PC-9 (cell line): Measurements from ENCODE around the gene OSBPL8. TPM values are rescaled to one million over a fixed set of nuclear protein-coding genes. Genes with fewer than 3 reads are reported as not detected.

ENCODE experiments used
- BruUV-seq: library from RNA; stranded (reverse); fragments of 400-500 nt; replicated peaks from 2 replicates; lab custom pipeline; 2021; lab: Mats Ljungman, UMichigan
- CTCF ChIA-PET: fragments of 300-600 bp; sonication (Branson Sonifier 250); formaldehyde crosslinking; loops from one replicate; lab custom pipeline; 2022; ENCODE audit warnings: antibody characterized with exemption; lab: Charles Lee
- POLR2A ChIA-PET: fragments of 300-600 bp; sonication (Branson Sonifier 250); formaldehyde crosslinking; loops from one replicate; lab custom pipeline; 2022; ENCODE audit warnings: antibody characterized with exemption; ENCODE audit not compliant: unreplicated experiment; lab: Charles Lee
- DNase-seq, 2 experiments: peaks; one replicate each; pipeline versions ENCODE4 v3.0.0 to v3.0.0-alpha.2; 2015 to 2022; ENCODE audit warnings: mixed read lengths in 1 of 2
- H2AFZ ChIP-seq: fragments of 200-600 bp; sonication (generic); 2 replicates; pipeline ENCODE4 v1.8.1; 2017; ENCODE audit warnings: antibody characterized with exemption
- H3F3A ChIP-seq: fragments of 200-600 bp; sonication (generic); 2 replicates; pipeline ENCODE4 v1.8.1; 2017; ENCODE audit warnings: antibody characterized with exemption, mild to moderate bottlenecking, low read depth; ENCODE audit not compliant: insufficient read depth
- H3K27ac ChIP-seq: fragments of 200-600 bp; sonication (generic); 2 replicates; pipeline ENCODE4 v1.6.1; 2016; ENCODE audit warnings: mixed run types
- H3K27me3 ChIP-seq: fragments of 200-600 bp; sonication (generic); 2 replicates; pipeline ENCODE4 v1.6.1; 2016; ENCODE audit warnings: low read depth, mixed run types; ENCODE audit not compliant: insufficient read depth
- H3K36me3 ChIP-seq: fragments of 200-600 bp; sonication (generic); 2 replicates; pipeline ENCODE4 v1.6.1; 2016; ENCODE audit warnings: low read depth, mixed run types
- H3K4me1 ChIP-seq: fragments of 200-600 bp; sonication (generic); replicated peaks from 2 replicates; pipeline ENCODE4 v1.6.1; 2016; ENCODE audit warnings: mixed run types; ENCODE audit not compliant: insufficient read depth
- H3K4me2 ChIP-seq: fragments of 200-600 bp; sonication (generic); 2 replicates; pipeline ENCODE4 v1.6.1; 2017; ENCODE audit warnings: mixed run types
- H3K4me3 ChIP-seq: fragments of 200-600 bp; sonication (generic); 2 replicates; pipeline ENCODE4 v1.6.1; 2016; ENCODE audit warnings: mixed run types
- H3K79me2 ChIP-seq: fragments of 200-600 bp; sonication (generic); 2 replicates; pipeline ENCODE4 v1.6.1; 2017; ENCODE audit warnings: low read depth, mixed run types
- H3K9me2 ChIP-seq: fragments of 200-600 bp; sonication (generic); 2 replicates; pipeline ENCODE4 v1.8.1; 2017; ENCODE audit warnings: mild to moderate bottlenecking; ENCODE audit not compliant: insufficient read depth
- H3K9me3 ChIP-seq: fragments of 200-600 bp; sonication (generic); 2 replicates; pipeline ENCODE4 v1.8.1; 2016; ENCODE audit warnings: low read depth; ENCODE audit not compliant: insufficient read depth
- H4K20me1 ChIP-seq: fragments of 200-600 bp; sonication (generic); 2 replicates; pipeline ENCODE4 v1.8.1; 2017; ENCODE audit not compliant: insufficient read depth
- CTCF ChIP-seq: fragments of 200-600 bp; sonication (generic); conservative IDR thresholded peaks from 2 replicates; pipeline ENCODE4 v1.6.1; 2017; ENCODE audit warnings: mixed run types, antibody characterized with exemption, mild to moderate bottlenecking, moderate library complexity
- EZH2 ChIP-seq: fragments of 200-600 bp; sonication (generic); IDR thresholded peaks from 2 replicates; pipeline ENCODE4 v1.8.0; 2017; ENCODE audit warnings: antibody characterized with exemption, low read depth
- intact Hi-C: fragments of 100-400 bp; cut with micrococcal nuclease; formaldehyde crosslinking; loops from one replicate; pipeline ENCODE4 v1.10.0; 2022; ENCODE audit not compliant: unreplicated experiment
- total RNA-seq: library from RNA; stranded (reverse); gene quantifications from 2 replicates; pipeline ENCODE4 v1.2.3, GENCODE V29; 2021

The OSBPL8 gene
- total RNA-seq, 1 experiment from 2014 or later: 53.2 TPM

- no peaks in the 10 kb centered on the region for H4K20me1 ChIP-seq
- no peaks in the 10 kb centered on the region for H3K9me3 ChIP-seq
- BruUV-seq: no TSS peak
- peaks cover 4% of the 10 kb centered on the region; the same call in 1 of the 2 replicates for H3K4me1 ChIP-seq
- no peak overlapping the region for H3K4me3 ChIP-seq
- no peaks in the 10 kb centered on the region for H3K79me2 ChIP-seq
- H2AFZ ChIP-seq: no peak overlapping the region
- H3K9me2 ChIP-seq: no peaks in the 10 kb centered on the region
- no peak overlapping the region for H3K27ac ChIP-seq
- CTCF ChIA-PET: no interaction called here
- POLR2A ChIA-PET: no interaction called here
- intact Hi-C loops: no loop called here
- H3K4me2 ChIP-seq: no peak overlapping the region
- DNase-seq: no peak
- no peaks in the 10 kb centered on the region for H3K27me3 ChIP-seq
- H3F3A ChIP-seq: peaks cover 4% of the 10 kb centered on the region; the same call in 1 of the 2 replicates
- TF ChIP-seq EZH2 (no peak), CTCF (no peak)
- no peaks in the 10 kb centered on the region for H3K36me3 ChIP-seq
Observed at GRCh38 chr12:76303365-76303764, 256.2 kb downstream of the OSBPL8 start.

Other genes starting within 250 kb of the OSBPL8 start
- gene BBS10, start 211.4 kb downstream of the OSBPL8 start, total RNA-seq: 5.5 and 8.4 TPM in 2 replicates
- 24.7 and 25.5 TPM in 2 replicates for gene ZDHHC17, start 204.3 kb upstream of the OSBPL8 start, total RNA-seq